AG09309 (cell line): ENCODE data around the gene EBI3.
A peak's percentile ranks its signal among the peaks of the same experiment; 100 is the strongest.
"Not testable (repeated sequence)": the region's sequence is repeated elsewhere in the genome, so short reads cannot be mapped to it uniquely, and the experiment has no call there.

Source experiments
- DNase-seq: peaks from one replicate; pipeline ENCODE4 v3.0.0-alpha.2; 2010; ENCODE audit warnings: low read depth
- H3K4me3 ChIP-seq: 2 replicates; pipeline ENCODE4 v1.5.1; 2011; ENCODE audit warnings: mild to moderate bottlenecking, low read depth, low read length, moderate library complexity; ENCODE audit not compliant: control insufficient read depth
- TF ChIP-seq, protein P1 (sequence below): IDR thresholded peaks from 2 replicates; pipeline ENCODE4 v1.5.1; 2011; ENCODE audit warnings: mild to moderate bottlenecking, low read depth, low read length, inconsistent platforms; ENCODE audit not compliant: insufficient read depth, control insufficient read depth; ENCODE audit errors: missing control alignments

Gene EBI3

DNA sequence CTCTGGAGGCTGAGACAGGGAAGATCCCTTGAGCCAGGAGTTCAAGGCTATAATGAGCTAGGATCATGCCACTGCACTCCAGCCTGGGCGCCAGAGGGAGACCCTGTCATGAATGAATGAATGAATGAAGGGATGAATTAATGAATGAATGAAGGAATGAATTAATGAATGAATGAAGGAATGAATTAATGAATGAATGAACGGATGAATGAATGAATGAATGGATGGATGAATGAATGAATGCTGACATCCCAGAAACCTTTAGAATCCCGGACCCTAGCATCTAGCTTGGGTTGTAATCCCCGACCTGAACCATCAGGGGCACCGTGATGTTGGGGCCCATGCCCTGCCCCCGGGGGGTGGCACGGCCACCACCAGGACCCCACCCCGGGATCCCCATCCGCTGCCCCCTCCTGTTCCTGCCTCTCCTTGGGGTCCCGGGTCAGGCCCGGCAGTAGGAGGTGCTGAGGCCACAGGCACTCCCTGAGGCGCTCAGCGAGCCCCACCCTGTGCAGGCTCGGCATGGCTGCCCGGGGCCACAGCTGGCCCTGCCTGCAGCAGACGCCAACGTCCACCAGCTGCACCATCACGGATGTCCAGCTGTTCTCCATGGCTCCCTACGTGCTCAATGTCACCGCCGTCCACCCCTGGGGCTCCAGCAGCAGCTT is 3.4 kb downstream of the EBI3 start:
- TF ChIP-seq, protein P1, sequence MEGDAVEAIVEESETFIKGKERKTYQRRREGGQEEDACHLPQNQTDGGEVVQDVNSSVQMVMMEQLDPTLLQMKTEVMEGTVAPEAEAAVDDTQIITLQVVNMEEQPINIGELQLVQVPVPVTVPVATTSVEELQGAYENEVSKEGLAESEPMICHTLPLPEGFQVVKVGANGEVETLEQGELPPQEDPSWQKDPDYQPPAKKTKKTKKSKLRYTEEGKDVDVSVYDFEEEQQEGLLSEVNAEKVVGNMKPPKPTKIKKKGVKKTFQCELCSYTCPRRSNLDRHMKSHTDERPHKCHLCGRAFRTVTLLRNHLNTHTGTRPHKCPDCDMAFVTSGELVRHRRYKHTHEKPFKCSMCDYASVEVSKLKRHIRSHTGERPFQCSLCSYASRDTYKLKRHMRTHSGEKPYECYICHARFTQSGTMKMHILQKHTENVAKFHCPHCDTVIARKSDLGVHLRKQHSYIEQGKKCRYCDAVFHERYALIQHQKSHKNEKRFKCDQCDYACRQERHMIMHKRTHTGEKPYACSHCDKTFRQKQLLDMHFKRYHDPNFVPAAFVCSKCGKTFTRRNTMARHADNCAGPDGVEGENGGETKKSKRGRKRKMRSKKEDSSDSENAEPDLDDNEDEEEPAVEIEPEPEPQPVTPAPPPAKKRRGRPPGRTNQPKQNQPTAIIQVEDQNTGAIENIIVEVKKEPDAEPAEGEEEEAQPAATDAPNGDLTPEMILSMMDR = no peak
- H3K4me3 ChIP-seq = no peak overlapping the region
- DNase-seq = no peak

DNA sequence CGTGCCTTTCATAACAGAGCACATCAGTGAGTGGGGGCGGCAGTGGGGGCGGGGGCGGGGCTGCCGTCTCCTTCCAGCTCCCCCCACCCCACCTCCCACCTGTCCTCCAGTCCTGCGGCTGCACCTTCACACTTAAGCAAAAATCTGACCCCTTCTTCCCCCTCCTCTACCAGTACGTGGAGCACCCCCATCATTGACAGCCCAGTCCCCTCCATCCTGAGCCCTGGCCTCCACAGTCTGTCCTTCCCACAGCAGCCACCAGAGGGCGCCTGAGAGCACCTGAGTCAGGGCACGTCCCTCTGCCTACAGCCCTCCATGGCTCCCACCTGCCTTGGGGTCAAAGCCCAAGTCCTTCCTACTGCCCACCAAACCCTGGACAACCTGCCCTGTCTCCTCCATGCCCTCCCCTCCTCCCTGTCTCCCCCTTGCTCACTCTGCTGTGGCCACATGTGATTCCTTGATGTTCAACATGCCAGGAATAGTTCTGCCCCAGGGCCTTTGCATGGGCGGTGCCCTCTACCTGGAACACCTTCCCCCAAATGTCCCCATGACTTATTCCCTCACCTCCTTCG is 4.0 kb downstream of the EBI3 start:
- DNase-seq = no peak
- TF ChIP-seq, protein P1 = peak; percentile 78

DNA sequence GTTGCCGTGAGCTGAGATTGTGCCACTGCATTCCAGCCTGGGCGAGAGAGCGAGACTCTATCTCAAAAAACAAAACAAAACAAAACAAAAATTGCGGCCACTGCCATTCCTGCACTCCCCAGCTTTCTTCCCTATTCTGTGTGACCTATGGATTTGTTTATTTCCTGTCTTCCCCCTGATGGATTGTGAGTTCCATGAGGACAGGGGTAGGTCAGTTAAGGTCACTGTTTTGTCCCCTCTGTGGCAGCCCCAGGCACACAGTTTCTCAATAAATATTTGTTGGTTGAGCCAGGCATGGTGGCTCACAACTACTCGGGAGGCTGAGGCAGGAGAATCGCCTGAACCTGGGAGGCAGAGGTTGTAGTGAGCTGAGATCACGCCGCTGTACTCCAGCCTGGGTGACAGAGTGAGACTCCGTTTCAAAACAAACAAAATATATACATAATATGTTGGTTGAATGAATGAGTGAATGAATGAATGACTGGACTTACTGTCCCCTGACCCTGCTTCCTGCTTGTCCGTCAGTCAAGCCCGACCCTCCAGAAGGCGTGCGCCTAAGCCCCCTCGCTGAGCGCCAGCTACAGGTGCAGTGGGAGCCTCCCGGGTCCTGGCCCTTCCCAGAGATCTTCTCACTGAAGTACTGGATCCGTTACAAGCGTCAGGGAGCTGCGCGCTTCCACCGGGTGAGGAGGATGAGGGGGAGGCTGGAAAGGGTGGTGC is 5.0 kb downstream of the EBI3 start:
- no peak overlapping the region for H3K4me3 ChIP-seq
- no peak for DNase-seq
- TF ChIP-seq, protein P1 = no peak

More for the DNA sequence above, 4.0 kb downstream of the EBI3 start:
- no peak overlapping the region for H3K4me3 ChIP-seq

DNA sequence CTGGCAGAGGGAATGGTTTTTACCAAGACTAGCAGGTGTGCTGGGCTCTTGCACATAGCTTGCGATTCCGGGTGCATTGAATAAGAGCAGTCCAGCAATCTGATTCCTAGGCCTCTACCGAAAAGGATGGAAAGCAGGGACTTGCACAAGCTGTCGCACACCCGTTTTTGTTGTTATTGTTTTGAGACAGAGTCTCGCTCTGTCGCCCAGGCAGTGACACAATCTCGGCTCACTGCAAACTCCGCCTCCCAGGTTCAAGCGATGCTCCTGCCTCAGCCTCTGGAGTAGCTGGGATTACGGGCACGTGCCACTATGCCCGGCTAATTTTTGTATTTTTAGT is 5.5 kb downstream of the EBI3 start:
- H3K4me3 ChIP-seq = no peak overlapping the region
- DNase-seq = no peak
- TF ChIP-seq, protein P1 = no peak

DNA sequence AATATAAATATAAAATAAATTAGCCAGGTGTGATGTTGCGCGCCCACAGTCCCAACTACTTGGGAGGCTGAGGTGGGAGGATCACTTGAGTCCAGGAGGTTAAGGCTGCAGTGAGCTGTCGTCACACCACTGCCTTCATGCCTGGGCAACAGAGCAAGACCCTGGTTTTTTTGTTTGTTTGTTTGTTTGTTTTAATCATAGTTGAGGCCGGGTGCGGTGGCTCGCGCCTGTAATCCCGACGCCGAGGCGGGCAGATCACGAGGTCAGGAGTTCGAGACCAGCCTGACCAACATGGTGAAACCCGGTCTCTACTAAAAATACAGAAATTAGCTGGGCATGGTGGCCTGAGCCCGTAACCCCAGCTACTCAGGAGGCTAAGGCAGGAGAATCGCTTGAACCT is 8.2 kb downstream of the EBI3 start:
- not testable (repeated sequence) for H3K4me3 ChIP-seq, DNase-seq

DNA sequence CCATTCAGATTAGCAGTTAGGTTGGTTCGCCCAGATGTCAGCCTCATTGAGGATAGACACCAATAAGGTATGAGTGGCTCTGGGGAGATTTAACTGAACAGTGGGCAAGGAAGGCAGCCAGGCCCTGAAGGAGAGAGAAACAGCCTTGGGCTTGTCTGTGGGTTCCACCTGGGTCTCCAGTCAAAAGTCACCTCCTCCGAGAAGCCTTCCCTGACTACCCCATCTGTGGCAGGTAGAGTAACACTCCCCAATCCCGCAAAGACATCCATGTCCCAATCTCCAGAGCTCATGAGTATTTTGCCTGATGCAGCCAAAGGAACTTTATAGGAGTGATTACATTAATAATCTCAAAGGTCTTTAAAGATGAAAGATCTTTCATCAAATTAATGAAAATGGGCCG is 9.5 kb downstream of the EBI3 start:
- TF ChIP-seq, protein P1 = no peak
- no peak for DNase-seq
- no peak overlapping the region for H3K4me3 ChIP-seq

DNA sequence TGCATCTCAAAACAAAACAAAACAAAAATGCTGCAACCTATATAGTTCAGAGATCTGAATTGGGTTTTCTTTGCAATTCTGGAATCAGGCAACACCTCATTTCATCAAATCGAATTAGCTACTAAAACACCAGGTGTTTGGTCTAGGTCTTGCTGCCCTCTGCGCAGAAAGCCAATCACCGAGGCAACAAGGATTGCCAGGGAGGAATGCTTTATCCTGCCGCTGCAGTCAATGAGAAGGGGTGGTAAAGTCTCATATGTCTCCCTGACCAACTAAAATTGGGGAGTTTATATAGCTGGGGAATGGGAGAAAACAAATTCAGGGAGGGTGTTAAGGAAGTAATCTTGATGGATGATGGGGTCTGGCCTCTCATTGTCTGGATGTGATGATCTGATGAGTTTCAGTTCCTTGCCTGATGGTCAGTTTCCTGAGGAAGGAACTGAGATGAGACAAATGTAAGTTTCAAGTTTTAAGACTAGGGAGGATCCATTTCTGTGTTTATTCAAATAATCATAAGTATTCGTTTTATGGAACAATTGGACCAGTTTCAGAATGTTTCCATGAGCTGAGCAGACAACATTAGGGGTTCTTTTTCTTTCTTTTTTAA is 12.6 kb downstream of the EBI3 start:
- H3K4me3 ChIP-seq = no peak overlapping the region
- no peak for DNase-seq
- TF ChIP-seq, protein P1 = no peak

DNA sequence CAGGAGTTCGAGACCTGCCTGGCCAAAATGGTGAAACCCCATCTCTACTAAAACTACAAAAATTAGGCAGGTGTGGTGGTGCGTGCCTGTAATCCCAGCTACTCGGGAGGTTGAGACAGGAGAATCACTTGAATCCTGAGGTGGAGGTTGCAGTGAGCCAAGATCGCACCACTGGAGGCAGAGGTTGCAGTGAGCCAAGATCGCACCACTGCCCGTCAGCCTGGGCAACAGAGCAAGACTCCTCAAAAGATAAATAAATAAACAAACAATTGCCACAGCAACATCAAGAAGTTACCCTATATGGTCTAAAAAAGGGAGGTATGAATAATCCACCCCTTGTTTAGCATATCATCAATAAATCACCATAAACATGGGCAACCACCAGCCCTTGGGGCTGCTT is 16.6 kb downstream of the EBI3 start:
- not testable (repeated sequence) for DNase-seq, H3K4me3 ChIP-seq
